ENCODE data around the gene NABP1. TPM values are rescaled to one million over a fixed set of nuclear protein-coding genes. Genes with fewer than 3 reads are reported as not detected.

NABP1 gene
- polyA plus RNA-seq, 2 of the 4 experiments (the other 2 are of a cell fraction): 21.9 to 22.4 TPM

DNA sequence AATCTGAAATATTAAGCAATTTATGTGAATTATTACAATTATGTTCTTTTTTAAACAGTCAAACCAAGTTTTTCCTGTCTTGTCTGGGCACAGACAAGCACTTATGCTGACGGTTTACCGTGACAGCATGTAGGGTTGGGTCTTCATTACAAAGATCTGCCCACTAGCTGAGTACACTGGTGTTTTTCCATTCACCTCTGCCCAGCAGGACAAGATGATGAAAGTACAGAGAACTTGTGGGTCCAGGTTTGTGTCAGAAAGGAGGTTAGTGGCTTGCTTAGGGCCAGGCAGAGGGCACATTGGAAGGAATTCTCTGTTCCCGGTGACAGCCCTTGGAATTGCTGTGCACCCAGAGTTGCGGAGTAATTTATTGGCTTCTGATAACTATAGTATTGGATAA is 14.0 kb downstream of the NABP1 start:
- no peak for DNase-seq (ENCODE audit: low read depth in 1 of 2, low spot score in 1 of 2)
- Histone ChIP-seq H3K4me2 (no peak overlapping the region), H3K9me3 (no peaks in the 10 kb centered on the region), H3K4me3 (no peak overlapping the region), H3K27ac (peak overlapping the region in 1 of 2 experiments; percentile 6; a peak in 1 of 6 replicates), H3K4me1 (peaks cover 45% of the 10 kb centered on the region)
- 0 out of 2 replicates have a peak, but pooled peaks have one; percentile 8 for TF ChIP-seq POLR2A (IDR thresholded peaks at IDR 0.05; ENCODE audit: low read length)
- TF ChIP-seq, protein P1, sequence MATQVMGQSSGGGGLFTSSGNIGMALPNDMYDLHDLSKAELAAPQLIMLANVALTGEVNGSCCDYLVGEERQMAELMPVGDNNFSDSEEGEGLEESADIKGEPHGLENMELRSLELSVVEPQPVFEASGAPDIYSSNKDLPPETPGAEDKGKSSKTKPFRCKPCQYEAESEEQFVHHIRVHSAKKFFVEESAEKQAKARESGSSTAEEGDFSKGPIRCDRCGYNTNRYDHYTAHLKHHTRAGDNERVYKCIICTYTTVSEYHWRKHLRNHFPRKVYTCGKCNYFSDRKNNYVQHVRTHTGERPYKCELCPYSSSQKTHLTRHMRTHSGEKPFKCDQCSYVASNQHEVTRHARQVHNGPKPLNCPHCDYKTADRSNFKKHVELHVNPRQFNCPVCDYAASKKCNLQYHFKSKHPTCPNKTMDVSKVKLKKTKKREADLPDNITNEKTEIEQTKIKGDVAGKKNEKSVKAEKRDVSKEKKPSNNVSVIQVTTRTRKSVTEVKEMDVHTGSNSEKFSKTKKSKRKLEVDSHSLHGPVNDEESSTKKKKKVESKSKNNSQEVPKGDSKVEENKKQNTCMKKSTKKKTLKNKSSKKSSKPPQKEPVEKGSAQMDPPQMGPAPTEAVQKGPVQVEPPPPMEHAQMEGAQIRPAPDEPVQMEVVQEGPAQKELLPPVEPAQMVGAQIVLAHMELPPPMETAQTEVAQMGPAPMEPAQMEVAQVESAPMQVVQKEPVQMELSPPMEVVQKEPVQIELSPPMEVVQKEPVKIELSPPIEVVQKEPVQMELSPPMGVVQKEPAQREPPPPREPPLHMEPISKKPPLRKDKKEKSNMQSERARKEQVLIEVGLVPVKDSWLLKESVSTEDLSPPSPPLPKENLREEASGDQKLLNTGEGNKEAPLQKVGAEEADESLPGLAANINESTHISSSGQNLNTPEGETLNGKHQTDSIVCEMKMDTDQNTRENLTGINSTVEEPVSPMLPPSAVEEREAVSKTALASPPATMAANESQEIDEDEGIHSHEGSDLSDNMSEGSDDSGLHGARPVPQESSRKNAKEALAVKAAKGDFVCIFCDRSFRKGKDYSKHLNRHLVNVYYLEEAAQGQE (IDR thresholded peaks at IDR 0.05): no peak
- FAIRE-seq: no peak
- 85% methylated on average over 4 of the region's 4 CpGs for WGBS (ENCODE audit: missing lambda C conversion rate)
- ChIA-PET POLR2A (interaction anchor here (1.4 to 2.1 kb wide), 2 partner anchors 14 to 123 kb away, joined by 4 to 9 read pairs; partner anchors contain the start of gene NABP1), CTCF (interaction anchor here (0.6 to 2.1 kb wide), 14 partner anchors 10 to 137 kb away, joined by 3 to 19 read pairs (median 6); no protein-coding TSS in a partner anchor)
- no peak for ATAC-seq

DNA sequence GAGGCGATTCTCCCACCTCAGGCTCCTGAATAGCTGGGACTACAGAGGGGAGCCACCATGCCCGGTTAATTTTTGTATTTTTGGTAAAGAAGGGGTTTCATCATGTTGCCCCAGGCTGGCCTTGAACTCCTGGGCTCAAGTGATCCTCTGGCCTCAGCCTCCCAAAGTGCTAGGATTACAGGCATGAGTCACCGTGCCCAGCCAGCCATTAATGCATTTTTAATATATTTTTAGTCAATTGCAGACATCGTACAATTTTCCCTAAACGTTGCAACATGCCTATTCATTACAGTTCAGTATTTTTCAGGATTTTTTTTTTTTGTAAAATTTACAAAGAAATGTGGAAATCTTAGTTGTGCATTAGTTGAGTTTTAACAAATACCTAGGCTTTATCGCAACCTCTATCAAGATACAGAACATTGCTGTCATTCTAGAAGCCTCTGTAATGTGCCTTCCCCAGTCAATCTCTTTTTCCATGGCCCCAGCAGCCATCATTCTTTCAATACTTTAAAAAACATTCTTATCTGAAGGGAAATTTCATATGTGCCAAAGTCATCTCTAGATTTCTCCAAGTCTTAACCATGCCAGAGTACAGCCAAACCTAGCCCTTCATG is 14.7 kb downstream of the NABP1 start:
- H3K9me3 ChIP-seq: no peaks in the 10 kb centered on the region
- CTCF ChIA-PET: interaction anchor here (0.6 to 2.1 kb wide), 7 partner anchors 9 to 134 kb away, joined by 3 to 17 read pairs (median 5); no protein-coding TSS in a partner anchor
- FAIRE-seq: no peak
- DNase-seq (ENCODE audit: low read depth in 1 of 2, low spot score in 1 of 2): no peak
- H3K27ac ChIP-seq: no peak overlapping the region
- no peak overlapping the region for H3K4me2 ChIP-seq
- TF ChIP-seq TFCP2L1 (CRISPR knock-in tag; IDR thresholded peaks at IDR 0.05): no peak
- TF ChIP-seq CHD2 (IDR thresholded peaks at IDR 0.05; ENCODE audit: low read length, partially characterized antibody): no peak
- TF ChIP-seq, protein P1 (IDR thresholded peaks at IDR 0.05): no peak
- no peak for TF ChIP-seq HOXB5 (CRISPR knock-in tag; IDR thresholded peaks at IDR 0.05)
- TF ChIP-seq, protein P2, sequence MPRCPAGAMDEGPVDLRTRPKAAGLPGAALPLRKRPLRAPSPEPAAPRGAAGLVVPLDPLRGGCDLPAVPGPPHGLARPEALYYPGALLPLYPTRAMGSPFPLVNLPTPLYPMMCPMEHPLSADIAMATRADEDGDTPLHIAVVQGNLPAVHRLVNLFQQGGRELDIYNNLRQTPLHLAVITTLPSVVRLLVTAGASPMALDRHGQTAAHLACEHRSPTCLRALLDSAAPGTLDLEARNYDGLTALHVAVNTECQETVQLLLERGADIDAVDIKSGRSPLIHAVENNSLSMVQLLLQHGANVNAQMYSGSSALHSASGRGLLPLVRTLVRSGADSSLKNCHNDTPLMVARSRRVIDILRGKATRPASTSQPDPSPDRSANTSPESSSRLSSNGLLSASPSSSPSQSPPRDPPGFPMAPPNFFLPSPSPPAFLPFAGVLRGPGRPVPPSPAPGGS (IDR thresholded peaks at IDR 0.05): no peak
- TF ChIP-seq RFX5 (IDR thresholded peaks at IDR 0.05): no peak
- TF ChIP-seq GATA3 (IDR thresholded peaks at IDR 0.05; ENCODE audit: borderline replicate concordance): no peak
- TF ChIP-seq, protein P3, sequence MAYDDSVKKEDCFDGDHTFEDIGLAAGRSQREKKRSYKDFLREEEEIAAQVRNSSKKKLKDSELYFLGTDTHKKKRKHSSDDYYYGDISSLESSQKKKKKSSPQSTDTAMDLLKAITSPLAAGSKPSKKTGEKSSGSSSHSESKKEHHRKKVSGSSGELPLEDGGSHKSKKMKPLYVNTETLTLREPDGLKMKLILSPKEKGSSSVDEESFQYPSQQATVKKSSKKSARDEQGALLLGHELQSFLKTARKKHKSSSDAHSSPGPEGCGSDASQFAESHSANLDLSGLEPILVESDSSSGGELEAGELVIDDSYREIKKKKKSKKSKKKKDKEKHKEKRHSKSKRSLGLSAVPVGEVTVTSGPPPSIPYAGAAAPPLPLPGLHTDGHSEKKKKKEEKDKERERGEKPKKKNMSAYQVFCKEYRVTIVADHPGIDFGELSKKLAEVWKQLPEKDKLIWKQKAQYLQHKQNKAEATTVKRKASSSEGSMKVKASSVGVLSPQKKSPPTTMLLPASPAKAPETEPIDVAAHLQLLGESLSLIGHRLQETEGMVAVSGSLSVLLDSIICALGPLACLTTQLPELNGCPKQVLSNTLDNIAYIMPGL (CRISPR knock-in tag; IDR thresholded peaks at IDR 0.05; ENCODE audit: borderline replicate concordance): no peak
- TF ChIP-seq, protein P4, sequence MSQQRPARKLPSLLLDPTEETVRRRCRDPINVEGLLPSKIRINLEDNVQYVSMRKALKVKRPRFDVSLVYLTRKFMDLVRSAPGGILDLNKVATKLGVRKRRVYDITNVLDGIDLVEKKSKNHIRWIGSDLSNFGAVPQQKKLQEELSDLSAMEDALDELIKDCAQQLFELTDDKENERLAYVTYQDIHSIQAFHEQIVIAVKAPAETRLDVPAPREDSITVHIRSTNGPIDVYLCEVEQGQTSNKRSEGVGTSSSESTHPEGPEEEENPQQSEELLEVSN (IDR thresholded peaks at IDR 0.05; ENCODE audit: borderline replicate concordance, low read depth): no peak
- TF ChIP-seq POLR2AphosphoS2 (conservative IDR thresholded peaks at IDR 0.05; ENCODE audit: low read length): no peak
- no peak for TF ChIP-seq CHD4 (IDR thresholded peaks at IDR 0.05; ENCODE audit: borderline replicate concordance)
- no peak for TF ChIP-seq ZSCAN20 (CRISPR knock-in tag; IDR thresholded peaks at IDR 0.05)
- peaks cover 44% of the 10 kb centered on the region for H3K4me1 ChIP-seq
- no peak overlapping the region for H3K4me3 ChIP-seq
- WGBS (ENCODE audit: missing lambda C conversion rate): 66% methylated on average over 6 of the region's 6 CpGs
- no peak for ATAC-seq
- POLR2A ChIA-PET: interaction anchor here (2.1 kb wide), 1 partner anchor 15 kb away, joined by 9 read pairs; the partner anchor contains the start of gene NABP1
